Astrocyte of the cerebellum (primary cell): Measurements from ENCODE around the gene UCN.
"Not testable (repeated sequence)": the region's sequence is repeated elsewhere in the genome, so short reads cannot be mapped to it uniquely, and the experiment has no call there.

Source experiments
- DNase-seq: peaks from one replicate; pipeline ENCODE4 v3.0.0-alpha.2; 2011; ENCODE audit warnings: low read depth
- H3K4me3 ChIP-seq: 2 replicates; pipeline ENCODE4 v1.5.1; 2011; ENCODE audit warnings: mild to moderate bottlenecking, low read depth, low read length, moderate library complexity
- in situ Hi-C: cut with HindIII; loops from 2 replicates; pipeline ENCODE4 v1.10.0; 2017; ENCODE audit warnings: low sequenced_read_pairs
- TF ChIP-seq, protein P1 (sequence below): IDR thresholded peaks from 2 replicates; pipeline ENCODE4 v1.5.1; 2012; ENCODE audit warnings: low read length, low read depth, moderate library complexity, mild to moderate bottlenecking; ENCODE audit errors: missing control alignments

UCN gene

DNA sequence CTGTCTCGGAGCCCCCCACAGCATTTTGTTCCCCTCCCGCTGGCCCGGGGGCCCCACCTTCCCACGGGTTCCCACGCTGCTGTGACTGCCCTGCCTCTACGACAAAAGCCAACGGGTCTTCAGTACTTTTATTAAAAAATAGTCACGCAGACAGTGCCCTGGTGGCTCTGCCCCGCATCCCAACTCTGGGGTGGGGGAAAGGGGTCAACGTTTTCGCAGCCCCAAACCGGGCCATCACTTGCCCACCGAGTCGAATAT lies 1.0 kb downstream of the UCN start:
- H3K4me3 ChIP-seq = no peak overlapping the region
- in situ Hi-C loops = no loop called here
- TF ChIP-seq, protein P1, sequence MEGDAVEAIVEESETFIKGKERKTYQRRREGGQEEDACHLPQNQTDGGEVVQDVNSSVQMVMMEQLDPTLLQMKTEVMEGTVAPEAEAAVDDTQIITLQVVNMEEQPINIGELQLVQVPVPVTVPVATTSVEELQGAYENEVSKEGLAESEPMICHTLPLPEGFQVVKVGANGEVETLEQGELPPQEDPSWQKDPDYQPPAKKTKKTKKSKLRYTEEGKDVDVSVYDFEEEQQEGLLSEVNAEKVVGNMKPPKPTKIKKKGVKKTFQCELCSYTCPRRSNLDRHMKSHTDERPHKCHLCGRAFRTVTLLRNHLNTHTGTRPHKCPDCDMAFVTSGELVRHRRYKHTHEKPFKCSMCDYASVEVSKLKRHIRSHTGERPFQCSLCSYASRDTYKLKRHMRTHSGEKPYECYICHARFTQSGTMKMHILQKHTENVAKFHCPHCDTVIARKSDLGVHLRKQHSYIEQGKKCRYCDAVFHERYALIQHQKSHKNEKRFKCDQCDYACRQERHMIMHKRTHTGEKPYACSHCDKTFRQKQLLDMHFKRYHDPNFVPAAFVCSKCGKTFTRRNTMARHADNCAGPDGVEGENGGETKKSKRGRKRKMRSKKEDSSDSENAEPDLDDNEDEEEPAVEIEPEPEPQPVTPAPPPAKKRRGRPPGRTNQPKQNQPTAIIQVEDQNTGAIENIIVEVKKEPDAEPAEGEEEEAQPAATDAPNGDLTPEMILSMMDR = no peak
- DNase-seq = no peak

DNA sequence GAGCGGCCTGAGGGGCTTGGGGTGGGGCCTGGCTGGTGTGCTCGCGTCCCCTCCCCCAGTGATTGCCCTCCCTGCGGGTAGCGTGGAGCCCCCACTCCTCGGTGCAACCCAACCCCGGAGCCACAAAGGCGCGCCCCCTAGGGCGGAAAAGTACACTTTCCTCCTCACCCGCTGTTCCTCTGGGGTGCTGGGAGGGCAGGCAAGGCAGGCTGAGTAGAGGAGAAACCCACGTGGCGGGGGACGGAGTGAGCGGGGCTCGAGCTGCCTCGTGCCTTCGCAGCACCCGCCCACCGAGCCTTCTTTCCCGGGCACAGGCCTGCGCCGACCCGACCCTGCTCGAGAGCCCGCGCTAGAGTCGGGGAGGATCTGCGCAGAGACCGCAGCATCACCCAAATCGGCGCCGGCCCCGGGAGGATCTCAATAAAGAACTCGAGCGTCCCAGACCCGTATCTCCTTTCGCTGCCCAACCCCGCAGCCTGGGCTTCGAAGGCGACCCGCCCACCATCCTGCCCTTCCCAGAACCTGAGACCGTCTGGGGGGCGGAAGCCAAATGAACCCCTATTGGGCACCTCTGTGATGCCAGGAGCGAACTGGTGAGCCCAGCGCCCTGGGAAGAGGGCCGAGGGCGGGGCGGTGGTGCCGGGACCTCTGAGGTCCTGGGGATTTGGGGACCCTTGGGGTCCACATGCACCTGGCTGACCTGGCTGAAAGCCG lies 1.5 kb downstream of the UCN start:
- in situ Hi-C loops = no loop called here
- TF ChIP-seq, protein P1 = no peak
- H3K4me3 ChIP-seq = no peak overlapping the region
- no peak for DNase-seq

DNA sequence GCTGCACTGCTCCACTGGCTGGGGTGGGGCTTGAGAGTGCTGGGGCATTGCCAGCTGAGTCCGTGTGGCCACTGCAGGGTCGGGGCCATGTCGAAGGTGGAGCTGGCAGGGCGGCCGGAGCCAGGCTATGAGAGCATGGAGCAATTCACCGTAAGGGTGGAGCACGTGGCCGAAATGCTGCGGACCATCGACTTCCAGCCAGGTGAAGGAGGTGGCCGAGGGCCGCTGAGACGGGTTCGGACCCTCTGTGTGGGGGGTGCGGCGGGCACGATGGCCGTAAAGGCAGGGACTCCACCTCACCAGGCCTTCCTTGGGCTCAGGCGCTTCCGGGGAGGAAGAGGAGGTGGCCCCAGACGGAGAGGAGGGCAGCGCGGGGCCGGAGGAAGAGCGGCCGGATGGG lies 2.1 kb downstream of the UCN start:
- no peak for DNase-seq
- H3K4me3 ChIP-seq = no peak overlapping the region
- in situ Hi-C loops = no loop called here
- TF ChIP-seq, protein P1 = no peak

DNA sequence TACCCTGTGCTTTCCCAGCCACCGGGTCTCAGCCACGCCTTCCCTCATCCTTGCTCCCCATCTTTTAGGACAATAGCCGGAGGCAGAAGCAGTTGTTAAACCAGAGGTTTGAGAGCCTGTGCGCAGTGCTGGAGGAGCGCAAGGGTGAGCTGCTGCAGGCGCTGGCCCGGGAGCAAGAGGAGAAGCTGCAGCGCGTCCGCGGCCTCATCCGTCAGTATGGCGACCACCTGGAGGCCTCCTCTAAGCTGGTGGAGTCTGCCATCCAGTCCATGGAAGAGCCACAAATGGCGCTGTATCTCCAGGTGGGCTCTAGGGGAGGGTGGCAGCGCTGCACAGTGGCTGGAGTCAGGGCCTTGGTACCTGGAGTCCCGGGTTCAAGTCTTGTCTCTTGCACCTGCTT lies 2.7 kb downstream of the UCN start:
- H3K4me3 ChIP-seq = no peak overlapping the region
- in situ Hi-C loops = no loop called here
- DNase-seq = no peak
- TF ChIP-seq, protein P1 = no peak

DNA sequence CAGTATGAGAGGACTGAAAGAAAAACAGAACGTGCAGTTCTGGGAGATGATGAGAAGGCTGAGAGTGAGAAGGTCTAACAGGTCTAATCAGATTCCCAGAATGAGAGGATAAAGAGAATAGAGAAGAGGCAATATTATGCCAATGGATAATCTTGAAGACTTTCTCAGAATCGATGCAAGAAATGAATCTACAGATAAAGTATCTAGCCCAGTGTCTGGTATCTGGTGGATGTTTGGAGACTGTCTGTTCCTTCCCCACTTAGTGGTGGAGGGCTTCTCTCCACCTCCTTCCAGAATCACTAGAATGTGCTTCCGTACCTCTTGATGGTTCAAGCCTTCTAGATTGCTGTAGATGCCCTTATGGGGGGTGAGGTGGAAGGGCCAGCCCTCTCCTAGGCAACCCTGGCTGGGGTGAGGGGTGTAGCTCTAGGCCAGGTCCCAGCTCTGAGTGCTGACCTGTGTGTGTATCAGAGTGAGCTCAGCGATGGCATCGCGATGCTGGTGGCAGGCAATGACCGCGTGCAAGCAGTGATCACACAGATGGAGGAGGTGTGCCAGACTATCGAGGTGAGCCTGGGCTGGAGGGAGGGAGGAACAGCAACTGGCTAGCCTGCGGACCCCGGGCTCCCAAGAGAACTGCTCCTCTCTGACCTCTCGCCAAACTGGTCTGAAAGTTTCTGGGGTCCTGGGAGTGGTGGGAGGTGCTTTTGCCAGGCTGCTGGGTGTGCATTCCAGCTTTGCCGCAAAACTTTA lies 3.6 kb downstream of the UCN start:
- no peak for DNase-seq
- TF ChIP-seq, protein P1 = no peak
- no peak overlapping the region for H3K4me3 ChIP-seq
- in situ Hi-C loops = no loop called here

DNA sequence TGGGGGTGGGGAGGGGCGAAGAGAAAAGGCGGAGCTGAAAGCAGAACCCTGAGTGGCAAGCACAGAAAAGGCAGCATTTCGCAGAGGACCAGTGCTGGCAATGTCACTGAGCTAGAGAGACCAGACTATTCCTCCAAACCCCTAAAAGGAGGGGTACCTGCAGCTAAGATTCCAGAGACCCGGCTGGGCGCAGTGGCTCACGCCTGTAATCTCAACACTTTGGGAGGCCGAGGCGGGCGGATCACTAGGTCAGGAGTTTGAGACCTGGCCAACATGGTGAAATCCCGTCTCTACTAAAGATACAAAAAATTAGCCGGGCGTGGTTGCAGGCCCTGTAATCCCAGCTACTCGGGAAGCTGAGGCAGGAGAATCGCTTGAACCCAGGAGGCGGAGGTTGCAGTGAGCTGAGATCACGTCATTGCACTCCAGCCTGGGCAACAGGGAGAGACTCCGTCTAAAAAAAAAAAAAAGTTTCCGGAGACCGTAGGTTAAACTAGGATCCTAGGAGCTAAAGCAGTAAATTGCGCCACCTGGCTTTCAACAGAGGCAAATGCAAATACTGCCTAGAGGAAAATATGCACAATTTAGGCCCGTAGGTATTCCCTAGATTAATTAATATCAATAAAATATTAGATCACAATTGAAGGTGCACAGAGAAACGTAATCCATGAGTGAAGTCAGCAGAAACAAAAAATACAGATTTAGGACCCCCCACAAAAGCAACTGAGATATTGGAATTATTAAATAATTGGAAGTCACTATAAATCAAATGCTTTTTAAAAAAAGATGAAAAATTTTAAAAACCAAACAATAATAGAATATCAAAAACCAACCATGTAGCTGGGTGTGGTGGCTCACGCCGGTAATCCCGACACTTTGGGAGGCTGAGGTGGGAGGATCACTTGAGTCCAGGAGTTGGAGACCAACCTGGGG lies 4.9 kb downstream of the UCN start:
- DNase-seq = no peak
- in situ Hi-C loops = no loop called here
- TF ChIP-seq, protein P1 = peak; percentile 86
- no peak overlapping the region for H3K4me3 ChIP-seq

DNA sequence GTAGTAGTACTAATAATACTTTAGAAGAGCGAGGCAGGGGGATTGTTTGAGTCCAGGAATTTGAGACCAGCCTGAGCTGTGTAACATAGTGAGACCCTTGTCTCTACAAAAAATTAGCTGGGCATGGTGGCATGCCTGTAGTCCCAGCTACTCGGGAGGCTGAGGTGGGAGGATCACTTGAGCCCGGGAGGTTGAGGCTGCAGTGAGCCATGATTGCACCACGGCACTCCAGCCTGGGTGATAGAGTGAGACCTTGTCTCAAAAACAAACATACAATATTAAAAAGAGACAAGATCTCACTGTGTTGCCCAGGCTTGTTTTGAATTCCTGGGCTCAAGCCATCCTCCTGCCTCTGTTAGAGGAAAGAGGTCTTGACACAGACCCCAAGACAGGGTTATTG lies 7.6 kb downstream of the UCN start:
- in situ Hi-C loops, H3K4me3 ChIP-seq, DNase-seq: not testable (repeated sequence)
